ENCODE results near the gene C1QA.

The C1QA gene

DNA sequence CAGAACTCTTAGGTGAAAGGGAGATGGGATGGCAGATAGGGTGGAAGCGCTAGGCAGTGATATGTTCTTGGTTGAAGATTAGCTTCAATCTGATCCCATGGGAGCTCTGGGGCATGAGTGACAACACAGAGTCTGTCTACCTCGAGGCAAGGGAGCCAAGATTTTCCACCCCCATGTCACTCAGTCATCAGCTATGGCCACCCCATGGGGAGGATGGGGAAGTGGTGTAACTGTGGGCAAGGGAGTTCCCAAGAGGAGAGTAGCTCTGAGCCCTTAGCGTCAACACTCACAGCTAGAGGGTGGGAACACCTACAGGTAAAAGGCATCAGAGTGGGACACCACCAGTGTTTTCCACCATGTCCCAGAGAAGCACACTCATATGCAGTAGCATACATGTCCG lies 30.3 kb upstream of the C1QA start:
- Histone ChIP-seq H3K36me3 (ENCODE audit: insufficient read depth, low read length) (no peaks in the 10 kb centered on the region), H3K4me3 (no peak overlapping the region), H3K9ac (ENCODE audit: insufficient read length) (no peak overlapping the region), H3K9me3 (ENCODE audit: low read depth, low read length) (no peaks in the 10 kb centered on the region), H3K27ac (no peak overlapping the region)
- no peak for TF ChIP-seq EZH2 (IDR thresholded peaks at IDR 0.05)
- TF ChIP-seq POLR2AphosphoS5 (IDR thresholded peaks at IDR 0.05; ENCODE audit: borderline replicate concordance, low read depth, low read length): no peak
- TF ChIP-seq FOXP2 (optimal IDR thresholded peaks at IDR 0.05; ENCODE audit: control extremely low read depth, extremely low read length, insufficient read depth): no peak
- no peak for DNase-seq (ENCODE audit: low read depth, low spot score)

DNA sequence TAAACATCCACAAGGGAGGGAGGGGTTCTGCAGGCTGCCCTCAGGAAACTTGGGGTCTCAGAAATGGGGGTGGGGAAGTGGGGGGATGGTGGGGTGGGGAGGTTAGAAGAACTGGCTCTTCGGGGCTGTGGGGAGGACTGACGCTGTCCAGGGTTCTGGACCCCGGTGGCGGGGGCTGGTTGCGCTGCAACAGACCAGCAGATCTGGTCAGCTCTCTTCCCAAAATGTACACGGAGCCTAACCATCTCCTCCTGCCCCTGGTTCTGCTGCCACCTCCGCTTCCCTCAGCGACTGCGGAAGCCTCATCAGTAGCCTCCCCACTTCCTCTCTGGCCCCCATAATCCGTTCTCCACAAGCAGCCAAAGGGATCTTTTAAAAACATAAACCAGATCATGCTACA lies 29.3 kb upstream of the C1QA start:
- Histone ChIP-seq H3K36me3 (ENCODE audit: insufficient read depth, low read length) (no peaks in the 10 kb centered on the region), H3K4me3 (no peak overlapping the region), H3K9me3 (ENCODE audit: low read depth, low read length) (no peaks in the 10 kb centered on the region), H3K27ac (no peak overlapping the region), H3K9ac (ENCODE audit: insufficient read length) (no peak overlapping the region)
- no peak for DNase-seq (ENCODE audit: low read depth, low spot score)
- TF ChIP-seq FOXP2 (optimal IDR thresholded peaks at IDR 0.05; ENCODE audit: control extremely low read depth, extremely low read length, insufficient read depth) (no peak), EZH2 (IDR thresholded peaks at IDR 0.05) (no peak), POLR2AphosphoS5 (IDR thresholded peaks at IDR 0.05; ENCODE audit: borderline replicate concordance, low read depth, low read length) (no peak)

DNA sequence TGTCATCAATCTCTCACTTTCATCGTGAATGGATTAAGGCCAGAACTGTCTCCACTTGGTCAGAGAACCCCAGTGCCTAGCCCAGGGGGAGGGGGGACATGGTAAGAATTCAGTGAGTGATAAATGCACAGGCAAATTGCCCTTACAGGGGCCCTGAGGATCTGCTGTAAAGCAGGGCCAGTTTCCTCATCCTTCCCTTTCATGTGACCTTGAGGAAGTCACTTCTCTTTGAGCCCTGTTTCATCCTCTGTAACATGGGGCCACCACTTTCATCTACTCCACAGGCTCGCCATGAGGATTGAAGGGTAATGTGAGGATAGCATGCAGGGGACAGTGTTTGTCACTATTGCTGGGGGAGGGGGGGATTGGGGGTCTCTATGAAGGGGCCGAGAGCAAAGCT lies 28.1 kb upstream of the C1QA start:
- TF ChIP-seq FOXP2 (optimal IDR thresholded peaks at IDR 0.05; ENCODE audit: control extremely low read depth, extremely low read length, insufficient read depth) (no peak), POLR2AphosphoS5 (IDR thresholded peaks at IDR 0.05; ENCODE audit: borderline replicate concordance, low read depth, low read length) (no peak), EZH2 (IDR thresholded peaks at IDR 0.05) (no peak)

GRCh38 chr1:22609291-22609690 lies 27.1 kb upstream of the C1QA start:
- DNase-seq (ENCODE audit: low read depth, low spot score): no peak
- no peak for TF ChIP-seq FOXP2 (optimal IDR thresholded peaks at IDR 0.05; ENCODE audit: control extremely low read depth, extremely low read length, insufficient read depth)
- Histone ChIP-seq H3K9me3 (ENCODE audit: low read depth, low read length) (no peaks in the 10 kb centered on the region), H3K9ac (ENCODE audit: insufficient read length) (no peak overlapping the region), H3K27ac (no peak overlapping the region), H3K36me3 (ENCODE audit: insufficient read depth, low read length) (no peaks in the 10 kb centered on the region), H3K4me3 (no peak overlapping the region)

More for the DNA sequence above, 28.1 kb upstream of the C1QA start:
- no peaks in the 10 kb centered on the region for H3K9me3 ChIP-seq (ENCODE audit: low read depth, low read length)
- DNase-seq (ENCODE audit: low read depth, low spot score): no peak
- H3K4me3 ChIP-seq: no peak overlapping the region
- H3K36me3 ChIP-seq (ENCODE audit: insufficient read depth, low read length): no peaks in the 10 kb centered on the region
- H3K27ac ChIP-seq: no peak overlapping the region
- no peak overlapping the region for H3K9ac ChIP-seq (ENCODE audit: insufficient read length)

GRCh38 chr1:22611530-22611947 lies 24.9 kb upstream of the C1QA start:
- TF ChIP-seq POLR2AphosphoS5 (IDR thresholded peaks at IDR 0.05; ENCODE audit: borderline replicate concordance, low read depth, low read length): no peak
- TF ChIP-seq EZH2 (IDR thresholded peaks at IDR 0.05): no peak
- no peak for TF ChIP-seq FOXP2 (optimal IDR thresholded peaks at IDR 0.05; ENCODE audit: control extremely low read depth, extremely low read length, insufficient read depth)
- Histone ChIP-seq H3K4me3 (no peak overlapping the region), H3K36me3 (ENCODE audit: insufficient read depth, low read length) (no peaks in the 10 kb centered on the region), H3K9ac (ENCODE audit: insufficient read length) (no peak overlapping the region), H3K9me3 (ENCODE audit: low read depth, low read length) (no peaks in the 10 kb centered on the region), H3K27ac (no peak overlapping the region)
- peak; percentile 32 for DNase-seq (ENCODE audit: low read depth, low spot score)

DNA sequence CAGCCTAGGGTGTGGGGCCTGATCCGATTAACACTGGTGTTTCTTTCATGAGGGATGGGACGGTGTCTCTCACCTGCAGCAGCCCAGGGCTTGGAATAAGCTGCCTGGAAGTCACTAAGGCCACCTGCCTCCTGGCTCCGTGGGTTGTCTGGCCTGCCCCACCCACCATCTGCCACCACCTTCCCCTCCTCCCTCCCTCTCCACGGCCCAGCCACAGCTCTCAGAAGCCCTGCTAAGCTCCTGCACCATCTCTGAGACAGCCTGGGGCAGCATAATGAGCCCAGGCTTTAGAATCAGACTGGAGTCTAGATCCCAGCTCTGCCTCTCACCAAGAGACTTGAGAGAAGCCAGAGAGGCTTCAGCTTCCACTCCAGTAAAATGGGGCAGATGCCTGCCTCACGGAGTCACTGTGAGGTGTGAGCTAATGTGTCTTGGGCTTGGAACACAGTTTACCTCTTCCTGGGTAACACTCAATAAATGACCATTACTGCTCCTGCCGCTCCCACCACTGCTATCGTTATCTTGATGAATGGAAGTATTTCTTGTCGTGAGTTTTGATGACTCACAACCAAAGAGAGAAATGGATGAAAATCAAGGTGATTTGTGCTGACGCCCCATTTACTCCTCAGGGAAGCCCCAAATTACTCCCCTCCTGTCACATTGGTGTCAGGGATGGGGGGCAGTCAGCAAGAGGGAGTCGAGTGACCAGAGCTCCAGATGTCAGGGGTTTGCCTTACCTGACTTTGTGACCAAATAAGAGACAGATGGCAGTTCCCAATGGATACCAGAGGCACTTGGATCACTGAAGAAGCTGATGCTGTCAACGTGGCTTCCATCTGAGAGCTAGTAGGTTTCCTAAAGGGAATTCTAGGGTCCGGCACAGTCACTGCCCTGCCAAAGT lies 23.5 kb upstream of the C1QA start:
- no peaks in the 10 kb centered on the region for H3K9me3 ChIP-seq (ENCODE audit: low read depth, low read length)
- no peak for TF ChIP-seq POLR2AphosphoS5 (IDR thresholded peaks at IDR 0.05; ENCODE audit: borderline replicate concordance, low read depth, low read length)
- no peak overlapping the region for H3K9ac ChIP-seq (ENCODE audit: insufficient read length)
- H3K27ac ChIP-seq: no peak overlapping the region
- no peak overlapping the region for H3K4me3 ChIP-seq
- no peak for DNase-seq (ENCODE audit: low read depth, low spot score)
- no peaks in the 10 kb centered on the region for H3K36me3 ChIP-seq (ENCODE audit: insufficient read depth, low read length)

DNA sequence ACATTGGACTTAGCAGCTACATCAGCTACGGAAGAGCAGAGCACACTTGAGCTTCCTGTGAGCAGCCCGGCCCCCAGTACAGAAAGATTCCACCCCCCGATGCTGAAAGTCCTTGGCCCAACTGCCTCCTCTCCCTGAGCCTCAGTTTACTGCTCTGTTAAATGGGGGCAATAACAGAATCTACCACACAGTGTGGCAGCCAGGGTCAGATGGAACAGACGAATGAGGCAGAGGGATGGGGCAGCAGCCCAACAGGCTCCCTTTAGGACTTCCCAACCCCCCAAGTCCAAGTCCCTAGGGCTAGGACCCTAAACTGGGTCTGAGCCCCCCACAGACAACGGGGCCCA lies 22.9 kb upstream of the C1QA start:
- no peak overlapping the region for H3K27ac ChIP-seq
- TF ChIP-seq POLR2AphosphoS5 (IDR thresholded peaks at IDR 0.05; ENCODE audit: borderline replicate concordance, low read depth, low read length) (no peak), EZH2 (IDR thresholded peaks at IDR 0.05) (no peak), FOXP2 (optimal IDR thresholded peaks at IDR 0.05; ENCODE audit: control extremely low read depth, extremely low read length, insufficient read depth) (no peak)
- no peak overlapping the region for H3K9ac ChIP-seq (ENCODE audit: insufficient read length)
- no peaks in the 10 kb centered on the region for H3K9me3 ChIP-seq (ENCODE audit: low read depth, low read length)
- no peak overlapping the region for H3K4me3 ChIP-seq
- no peak for DNase-seq (ENCODE audit: low read depth, low spot score)
- H3K36me3 ChIP-seq (ENCODE audit: insufficient read depth, low read length): no peaks in the 10 kb centered on the region

DNA sequence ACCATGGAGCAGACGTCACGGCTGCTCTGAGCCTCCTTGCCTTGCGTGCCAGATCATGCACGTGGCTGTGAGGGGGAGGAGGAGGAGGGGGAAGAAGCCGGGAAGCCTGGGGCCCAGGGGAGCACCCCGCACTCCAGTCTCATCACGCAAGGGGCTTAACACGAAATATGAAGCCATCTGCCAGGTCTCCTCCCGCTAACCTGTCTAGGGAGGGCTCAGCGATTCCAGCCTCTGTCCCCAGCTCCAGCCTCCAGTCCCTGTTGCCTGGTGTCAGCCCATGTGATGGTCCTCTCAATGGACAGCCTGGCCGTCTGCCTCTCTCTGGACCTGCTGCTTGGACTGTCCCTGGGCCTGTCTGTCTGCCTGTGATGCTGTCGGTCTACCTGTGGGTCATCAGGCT lies 22.5 kb upstream of the C1QA start:
- H3K4me3 ChIP-seq: no peak overlapping the region
- DNase-seq (ENCODE audit: low read depth, low spot score): no peak
- no peak for TF ChIP-seq FOXP2 (optimal IDR thresholded peaks at IDR 0.05; ENCODE audit: control extremely low read depth, extremely low read length, insufficient read depth)
- no peaks in the 10 kb centered on the region for H3K36me3 ChIP-seq (ENCODE audit: insufficient read depth, low read length)
- no peaks in the 10 kb centered on the region for H3K9me3 ChIP-seq (ENCODE audit: low read depth, low read length)
- no peak overlapping the region for H3K9ac ChIP-seq (ENCODE audit: insufficient read length)
- H3K27ac ChIP-seq: no peak overlapping the region

- Histone ChIP-seq H3K4me3 (no peak overlapping the region), H3K9ac (ENCODE audit: insufficient read length) (no peak overlapping the region), H3K36me3 (ENCODE audit: insufficient read depth, low read length) (no peaks in the 10 kb centered on the region), H3K27ac (no peak overlapping the region), H3K9me3 (ENCODE audit: low read depth, low read length) (no peaks in the 10 kb centered on the region)
- no peak for TF ChIP-seq EZH2 (IDR thresholded peaks at IDR 0.05)
- no peak for TF ChIP-seq POLR2AphosphoS5 (IDR thresholded peaks at IDR 0.05; ENCODE audit: borderline replicate concordance, low read depth, low read length)
- TF ChIP-seq FOXP2 (optimal IDR thresholded peaks at IDR 0.05; ENCODE audit: control extremely low read depth, extremely low read length, insufficient read depth): no peak
- DNase-seq (ENCODE audit: low read depth, low spot score): no peak
Observed at GRCh38 chr1:22615886-22616285, 20.5 kb upstream of the C1QA start.
